AG09309 (cell line): ENCODE results near the gene PIP5KL1.

Source experiments
- DNase-seq: peaks from one replicate; pipeline ENCODE4 v3.0.0-alpha.2; 2010; ENCODE audit warnings: low read depth
- H3K4me3 ChIP-seq: 2 replicates; pipeline ENCODE4 v1.5.1; 2011; ENCODE audit warnings: mild to moderate bottlenecking, low read depth, low read length, moderate library complexity; ENCODE audit not compliant: control insufficient read depth
- CTCF ChIP-seq: IDR thresholded peaks from 2 replicates; pipeline ENCODE4 v1.5.1; 2011; ENCODE audit warnings: mild to moderate bottlenecking, low read depth, low read length, inconsistent platforms; ENCODE audit not compliant: insufficient read depth, control insufficient read depth; ENCODE audit errors: missing control alignments

Gene PIP5KL1

DNA sequence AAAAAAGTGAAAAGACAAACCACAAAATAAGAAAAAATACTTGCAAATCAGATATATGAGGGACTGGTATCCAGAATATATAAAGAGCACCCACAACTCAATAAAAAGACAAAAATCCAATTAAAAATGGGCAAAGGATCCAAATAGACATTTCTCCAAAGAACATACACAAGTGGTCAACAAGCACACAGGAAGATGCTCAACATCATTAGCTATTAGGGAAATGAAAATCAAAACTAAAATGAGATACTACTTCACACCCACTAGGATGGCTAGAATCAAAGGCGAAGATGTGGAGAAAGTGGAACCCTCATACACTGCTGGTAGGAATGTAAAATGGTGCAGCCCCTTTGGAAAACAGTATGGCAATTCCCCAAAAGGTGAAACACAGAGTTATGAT lies 28.2 kb upstream of the PIP5KL1 start:
- no peak for TF ChIP-seq CTCF
- no peak overlapping the region for H3K4me3 ChIP-seq

DNA sequence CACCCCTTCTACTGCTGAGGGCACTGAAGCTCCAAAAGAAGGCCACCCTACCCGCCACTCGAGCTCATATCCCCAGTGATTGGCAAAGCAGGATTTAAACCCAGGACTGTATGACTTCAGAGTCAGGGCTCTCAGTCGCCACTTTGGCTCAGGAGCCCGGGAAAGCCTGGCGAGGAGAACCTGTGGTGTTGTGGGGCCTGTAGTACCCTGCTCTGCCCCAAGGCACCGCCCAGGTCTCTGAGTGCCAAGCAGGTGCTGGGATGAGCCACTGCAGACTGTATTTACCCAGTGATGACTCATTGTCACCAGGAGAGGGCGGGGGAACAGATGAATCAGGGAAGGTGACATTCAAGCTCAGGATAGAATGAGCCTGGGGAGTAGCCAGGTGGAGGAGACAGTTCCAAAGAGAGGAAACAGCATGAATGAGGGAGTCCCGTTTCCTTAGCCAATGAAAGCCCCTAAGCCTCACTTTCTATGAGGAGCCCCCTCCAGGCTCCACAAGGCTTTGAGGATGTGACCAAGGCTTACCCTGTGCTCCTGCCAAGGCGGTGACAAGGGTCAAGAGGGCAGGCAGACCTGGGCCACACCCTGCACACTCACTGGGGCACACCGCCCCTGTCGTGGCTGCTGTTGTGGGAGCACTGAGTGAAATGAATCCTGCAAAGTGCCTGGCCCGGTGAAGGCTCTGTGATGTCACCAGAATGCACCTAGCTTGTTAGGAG lies 24.9 kb upstream of the PIP5KL1 start:
- no peak overlapping the region for H3K4me3 ChIP-seq
- DNase-seq, result no peak

More for the DNA sequence above, 28.2 kb upstream of the PIP5KL1 start:
- DNase-seq, result no peak

DNA sequence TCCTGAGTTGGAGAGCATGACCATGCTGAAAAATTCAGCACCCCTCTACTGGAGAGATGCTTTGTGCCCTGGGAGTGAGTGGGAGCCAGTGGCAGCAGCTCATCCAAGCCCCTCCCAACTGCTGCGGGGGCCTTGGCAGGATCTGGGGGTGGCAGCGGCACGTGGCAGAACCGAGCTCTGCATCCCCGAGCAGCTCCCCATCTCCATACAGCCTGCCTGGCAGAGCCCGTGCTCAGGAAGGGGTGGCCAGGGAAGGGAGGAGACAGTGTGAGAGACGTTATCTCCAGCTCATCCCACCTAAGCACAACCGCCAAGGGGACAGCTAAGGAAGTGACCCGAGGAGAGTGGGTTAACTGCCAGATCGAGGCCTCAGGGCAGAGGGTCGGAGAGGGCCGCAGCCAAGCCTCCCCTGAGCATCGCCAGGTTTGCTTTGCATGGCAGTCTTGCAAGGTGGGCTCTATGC lies 24.3 kb upstream of the PIP5KL1 start:
- DNase-seq, result no peak
- no peak for TF ChIP-seq CTCF
- H3K4me3 ChIP-seq, result no peak overlapping the region

More for the DNA sequence above, 24.9 kb upstream of the PIP5KL1 start:
- peak; percentile 2 for TF ChIP-seq CTCF

- DNase-seq, result no peak
- no peak for TF ChIP-seq CTCF
- H3K4me3 ChIP-seq, result no peak overlapping the region
Measured at GRCh38 chr9:127953768-127954505, 23.4 kb upstream of the PIP5KL1 start.

DNA sequence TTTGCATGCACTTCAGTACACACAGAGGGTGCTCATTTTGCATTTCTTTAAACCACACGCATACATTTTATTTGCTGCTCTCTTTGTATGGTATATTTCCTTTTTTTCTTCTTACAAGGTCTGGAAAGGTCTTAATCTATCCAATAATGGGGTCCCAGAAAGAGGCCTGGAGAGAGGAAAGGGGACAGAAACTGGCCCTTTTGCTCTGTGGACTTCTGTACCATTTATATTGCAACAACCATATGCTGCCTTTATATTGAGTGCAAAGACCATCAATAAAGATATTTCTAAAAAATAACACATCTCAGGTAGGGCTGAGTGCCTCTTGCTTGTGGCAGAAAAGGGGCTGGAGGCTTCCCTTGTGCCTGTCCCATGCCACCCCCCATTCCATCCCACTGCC lies 22.6 kb upstream of the PIP5KL1 start:
- DNase-seq, result no peak
- H3K4me3 ChIP-seq, result no peak overlapping the region
- TF ChIP-seq CTCF, result no peak

DNA sequence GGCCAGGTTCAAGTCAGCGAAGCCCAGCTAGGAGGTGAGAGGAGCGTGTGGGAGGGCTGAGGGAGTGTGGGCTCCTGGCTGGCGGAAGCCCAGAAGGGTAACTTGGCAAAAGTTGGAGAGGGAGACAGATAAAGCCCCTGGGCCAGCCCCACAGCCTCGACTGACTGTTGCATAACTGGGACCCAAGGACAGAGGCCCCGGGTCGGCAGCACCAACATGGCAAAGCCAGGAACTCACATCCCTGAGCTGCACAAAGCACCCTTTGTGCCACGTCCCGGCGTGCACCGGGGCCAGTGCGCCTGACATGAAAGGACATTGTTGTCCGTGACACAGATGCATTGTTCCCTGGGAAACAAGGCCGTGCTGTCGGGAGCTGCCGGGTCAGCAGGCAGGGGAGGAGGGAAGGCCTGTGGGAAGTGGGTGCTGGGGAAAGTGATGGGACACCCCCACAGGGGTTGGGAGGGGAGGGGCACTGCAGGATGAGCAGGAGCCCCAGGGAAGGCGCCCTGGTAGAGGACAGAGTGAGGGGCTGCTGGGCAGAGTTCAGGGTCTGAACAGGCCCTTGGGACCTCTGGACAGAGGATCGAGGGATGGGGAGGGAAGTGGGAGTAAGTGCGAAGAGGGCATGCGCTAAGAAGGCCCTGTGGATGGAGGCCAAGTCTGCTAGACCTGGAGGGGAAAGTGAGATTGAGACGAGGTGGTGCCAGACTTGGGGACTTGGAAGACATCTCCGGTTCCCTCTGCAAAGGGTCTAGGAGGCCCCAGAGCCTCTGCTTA lies 20.1 kb upstream of the PIP5KL1 start:
- DNase-seq, result no peak
- no peak overlapping the region for H3K4me3 ChIP-seq
- no peak for TF ChIP-seq CTCF
